Measurements from ENCODE around the gene DCBLD1. TPM values are rescaled to one million over a fixed set of nuclear protein-coding genes. Genes with fewer than 3 reads are reported as not detected.
A peak's percentile ranks its signal among the peaks of the same experiment; 100 is the strongest.

DCBLD1 gene
- total RNA-seq, 1 experiment from 2014 or later = 11.2 TPM

- Mint-ChIP-seq H3K4me3 (peak overlapping the region; percentile 87), H3K36me3 (peaks cover 21% of the 10 kb centered on the region), H3K27ac (no peak overlapping the region), H3K27me3 (ENCODE audit: low read depth) (peaks cover 24% of the 10 kb centered on the region), H3K9me3 (peaks cover 20% of the 10 kb centered on the region), H3K4me1 (peaks cover 34% of the 10 kb centered on the region)
- ATAC-seq = no peak
- TF ChIP-seq ZNF121 (CRISPR knock-in tag; IDR thresholded peaks at IDR 0.05) (0 out of 2 replicates have a peak, but pooled peaks have one; percentile 6), HMGA2 (CRISPR knock-in tag; IDR thresholded peaks at IDR 0.05) (no peak)
- POLR2A ChIA-PET = interaction anchor here (1.1 kb wide), 1 partner anchor 8 kb away, joined by 4 read pairs; no protein-coding TSS in a partner anchor
- DNase-seq (ENCODE audit: low spot score) = no peak
- CTCF ChIA-PET = interaction anchor here (1.4 to 1.7 kb wide), 2 partner anchors 34 to 63 kb away, joined by 5 to 11 read pairs; no protein-coding TSS in a partner anchor
These were observed 1.7 kb downstream of the DCBLD1 start for GRCh38 chr6:117484052-117484646.

- Mint-ChIP-seq H3K36me3 (peaks cover 22% of the 10 kb centered on the region), H3K4me1 (peaks cover 29% of the 10 kb centered on the region), H3K9me3 (peaks cover 21% of the 10 kb centered on the region), H3K27me3 (ENCODE audit: low read depth) (peaks cover 19% of the 10 kb centered on the region), H3K4me3 (peak overlapping the region; percentile 24), H3K27ac (no peak overlapping the region)
- ChIA-PET CTCF (no interaction called here), POLR2A (interaction anchor here (0.6 kb wide), 1 partner anchor 69 kb away, joined by 3 read pairs; no protein-coding TSS in a partner anchor)
- DNase-seq (ENCODE audit: low spot score) = no peak
- ATAC-seq = no peak
- TF ChIP-seq ELF4 (CRISPR knock-in tag; IDR thresholded peaks at IDR 0.05; ENCODE audit: low read depth) = no peak
- TF ChIP-seq JUN (CRISPR knock-in tag; IDR thresholded peaks at IDR 0.05) = no peak
- TF ChIP-seq SP1 (CRISPR knock-in tag; conservative IDR thresholded peaks at IDR 0.05) = no peak
- TF ChIP-seq MYBL2 (CRISPR knock-in tag; IDR thresholded peaks at IDR 0.05) = no peak
- TF ChIP-seq IRF2 (CRISPR knock-in tag; IDR thresholded peaks at IDR 0.05; ENCODE audit: borderline replicate concordance, low read depth) = no peak
These were observed 3.0 kb downstream of the DCBLD1 start for GRCh38 chr6:117485433-117485832.

GRCh38 chr6:117487821-117488220, 5.3 kb downstream of the DCBLD1 start:
- no peaks in the 10 kb centered on the region for H3K27me3 Mint-ChIP-seq (ENCODE audit: low read depth)
- DNase-seq (ENCODE audit: low spot score) (no peak), ATAC-seq (no peak)
- peaks cover 22% of the 10 kb centered on the region for H3K36me3 Mint-ChIP-seq
- ChIA-PET POLR2A (no interaction called here), CTCF (no interaction called here)
- H3K4me1 Mint-ChIP-seq = peaks cover 24% of the 10 kb centered on the region
- TF ChIP-seq CREB1 (CRISPR knock-in tag; IDR thresholded peaks at IDR 0.05) (no peak), FOXP4 (CRISPR knock-in tag; IDR thresholded peaks at IDR 0.05) (no peak), CREM (CRISPR knock-in tag; IDR thresholded peaks at IDR 0.05) (no peak), PRDM15 (CRISPR knock-in tag; IDR thresholded peaks at IDR 0.05) (no peak), ATF3 (CRISPR knock-in tag; conservative IDR thresholded peaks at IDR 0.05) (no peak), PREB (CRISPR knock-in tag; IDR thresholded peaks at IDR 0.05; ENCODE audit: borderline replicate concordance) (no peak), SP1 (CRISPR knock-in tag; conservative IDR thresholded peaks at IDR 0.05) (no peak), USF2 (CRISPR knock-in tag; IDR thresholded peaks at IDR 0.05) (no peak), HMGA2 (CRISPR knock-in tag; IDR thresholded peaks at IDR 0.05) (no peak), RELA (CRISPR knock-in tag; IDR thresholded peaks at IDR 0.05; ENCODE audit: borderline replicate concordance) (no peak), TEAD1 (CRISPR knock-in tag; IDR thresholded peaks at IDR 0.05) (no peak), ZNF671 (CRISPR knock-in tag; IDR thresholded peaks at IDR 0.05) (no peak)
- peaks cover 21% of the 10 kb centered on the region for H3K9me3 Mint-ChIP-seq
- no peak overlapping the region for H3K4me3 Mint-ChIP-seq
- H3K27ac Mint-ChIP-seq = no peak overlapping the region
